ENCODE results near the gene G6PD. TPM values are rescaled to one million over a fixed set of nuclear protein-coding genes. Genes with fewer than 3 reads are reported as not detected.
"Not testable (repeated sequence)": the region's sequence is repeated elsewhere in the genome, so short reads cannot be mapped to it uniquely, and the experiment has no call there.

The G6PD gene
- total RNA-seq, 1 experiment from 2014 or later: 63.7 TPM

DNA sequence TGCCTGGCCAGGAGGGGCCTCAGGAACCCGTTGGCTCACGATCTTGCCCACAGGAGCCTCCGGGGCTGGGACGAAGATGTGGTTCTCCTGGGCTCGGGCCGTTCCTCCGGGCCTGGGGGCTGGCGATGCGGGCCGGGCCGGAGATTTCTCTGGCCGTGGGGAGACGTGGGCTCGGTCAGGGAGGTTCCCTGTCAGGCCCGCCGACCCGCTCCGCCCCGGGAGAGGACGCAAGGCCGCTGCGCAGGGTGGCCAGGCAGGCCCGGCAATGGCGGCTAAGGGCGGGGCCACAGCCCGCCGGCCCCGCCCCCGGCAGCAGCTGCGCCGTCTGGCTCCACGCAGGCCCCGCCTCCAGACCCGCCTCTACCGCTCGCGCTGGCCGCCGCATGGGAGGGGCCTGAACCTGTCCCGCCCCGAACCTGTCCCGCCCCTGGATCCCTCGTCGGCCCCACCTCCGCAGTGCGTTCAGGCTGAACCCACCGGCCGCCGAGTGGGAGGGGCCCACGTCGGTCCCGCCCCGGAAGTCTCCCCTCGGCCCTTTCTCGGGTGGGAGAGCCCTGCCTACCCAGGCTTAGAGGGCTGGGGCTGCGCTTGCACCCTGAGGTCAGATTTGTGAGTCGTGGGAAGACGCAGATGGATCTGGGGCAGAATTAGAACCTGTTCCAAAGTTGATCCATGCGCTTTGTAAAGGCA lies 30.5 kb downstream of the G6PD start, which contains the start of gene FAM3A:
FAM3A (minus strand) TSS at position 267 of the 690 bp plus-strand sequence. CDS start 460 bp downstream, outside the sequence.
- peak; percentile 78 for DNase-seq (ENCODE audit: low read depth)

DNA sequence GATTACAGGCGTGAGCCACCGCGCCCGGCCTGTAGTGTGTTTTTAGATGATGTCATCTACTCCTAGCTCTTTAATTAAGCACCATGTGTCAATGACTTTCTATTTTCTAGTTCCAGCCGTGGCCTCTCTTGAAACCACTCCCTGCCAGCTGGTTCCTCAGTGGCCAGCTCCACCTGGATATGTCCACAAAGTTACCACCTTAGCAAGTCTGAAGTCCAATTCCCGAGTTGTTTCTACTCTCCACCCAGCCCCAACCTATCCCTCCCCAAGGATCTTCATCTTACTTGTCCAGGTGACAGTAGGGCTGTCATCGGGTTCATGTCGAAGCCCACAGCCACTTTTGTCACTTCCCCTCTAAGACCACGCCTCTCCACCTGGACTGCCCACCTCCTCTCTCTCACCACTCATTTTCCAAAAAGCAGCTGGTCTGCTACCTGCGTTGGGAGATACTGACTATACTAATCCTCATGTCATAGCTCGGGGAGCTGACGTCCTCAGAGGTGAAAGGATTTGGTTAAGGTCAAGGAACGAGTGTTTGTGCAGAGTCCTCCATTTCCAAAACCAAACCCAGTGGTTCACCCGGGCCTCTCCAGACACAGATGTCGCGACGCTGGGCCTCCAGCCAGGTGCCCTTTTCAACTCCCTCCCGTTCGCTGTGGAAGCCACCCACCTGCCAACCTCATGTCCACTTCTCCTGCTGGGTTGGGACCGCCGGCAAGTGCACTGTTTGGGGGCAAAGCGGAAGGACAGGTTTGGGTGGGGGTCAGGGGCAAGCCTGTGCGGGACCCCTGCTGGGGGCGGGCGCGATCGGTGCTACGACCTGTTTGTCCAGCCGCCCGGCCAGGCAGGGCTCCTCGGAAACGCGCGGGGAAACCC lies 31.3 kb downstream of the G6PD start:
- DNase-seq (ENCODE audit: low read depth): no peak

DNA sequence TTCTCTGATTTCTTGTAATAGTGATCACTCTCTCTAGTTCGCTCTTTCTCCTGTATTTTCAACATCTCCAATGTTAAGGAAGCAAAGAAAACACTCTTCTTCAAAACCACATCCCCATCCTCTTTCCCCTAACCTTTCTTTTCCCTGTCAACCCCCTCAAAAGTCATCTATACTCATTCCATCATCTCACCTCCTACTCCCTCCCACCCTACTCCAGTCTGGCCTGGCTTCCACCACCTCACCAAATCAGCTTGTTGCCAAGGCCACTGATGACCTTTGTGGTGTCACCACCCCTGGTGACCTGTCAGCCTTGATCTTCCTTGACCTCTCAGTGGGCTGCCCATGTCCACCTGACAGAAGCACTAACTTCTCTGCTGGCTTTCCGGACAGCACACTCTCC lies 32.9 kb downstream of the G6PD start:
- DNase-seq (ENCODE audit: low read depth): no peak

DNA sequence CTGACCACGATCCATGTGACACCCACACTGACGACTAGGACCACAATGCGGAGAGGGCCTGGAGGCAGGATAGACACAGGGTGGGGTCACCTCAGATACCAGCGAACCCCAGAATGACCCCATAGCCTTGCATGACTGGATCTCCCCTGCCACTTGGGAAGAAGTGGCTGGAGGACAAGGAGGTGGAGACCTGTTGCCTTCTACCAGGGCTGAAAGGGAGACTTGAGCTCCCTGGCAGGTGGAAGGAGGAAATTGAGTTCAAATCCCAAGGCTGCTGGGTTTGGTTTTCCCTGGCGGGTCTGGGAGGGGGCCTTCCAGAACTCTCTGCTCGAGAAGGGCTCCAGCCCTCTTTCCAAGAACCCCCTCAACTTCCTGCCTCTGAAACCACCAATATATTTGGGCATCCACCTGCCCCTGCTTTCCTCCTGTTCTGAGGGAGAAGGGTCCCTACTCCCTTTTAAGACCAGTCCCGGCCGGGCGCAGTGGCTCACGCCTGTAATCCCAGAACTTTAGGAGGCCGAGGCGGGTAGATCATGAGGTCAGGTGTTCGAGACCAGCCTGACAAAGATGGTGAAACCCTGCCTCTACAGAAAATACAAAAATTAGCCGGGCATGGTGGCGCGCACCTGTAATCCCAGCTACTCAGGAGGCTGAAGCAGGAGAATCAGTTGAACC lies 33.6 kb downstream of the G6PD start:
- DNase-seq (ENCODE audit: low read depth): no peak

DNA sequence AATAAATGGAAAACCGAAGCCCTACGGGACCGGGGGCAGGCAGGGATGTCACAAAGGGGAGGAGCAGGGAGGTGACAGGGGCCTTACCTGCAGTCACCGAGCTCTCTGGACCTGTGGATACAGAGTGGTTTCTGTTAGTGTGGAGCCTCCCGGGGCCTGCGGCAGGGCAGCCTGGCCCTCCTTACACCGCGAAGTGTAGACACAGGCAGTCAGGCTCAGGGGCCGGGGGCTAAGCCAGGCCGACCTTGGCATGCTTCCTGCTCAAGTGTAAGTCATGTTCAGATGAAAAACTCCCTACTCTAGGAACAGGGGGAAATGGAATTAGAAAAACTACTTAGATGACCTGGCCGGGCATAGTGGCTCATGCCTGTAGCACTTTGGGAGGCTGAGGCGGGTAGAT lies 34.9 kb downstream of the G6PD start:
- DNase-seq (ENCODE audit: low read depth): no peak

DNA sequence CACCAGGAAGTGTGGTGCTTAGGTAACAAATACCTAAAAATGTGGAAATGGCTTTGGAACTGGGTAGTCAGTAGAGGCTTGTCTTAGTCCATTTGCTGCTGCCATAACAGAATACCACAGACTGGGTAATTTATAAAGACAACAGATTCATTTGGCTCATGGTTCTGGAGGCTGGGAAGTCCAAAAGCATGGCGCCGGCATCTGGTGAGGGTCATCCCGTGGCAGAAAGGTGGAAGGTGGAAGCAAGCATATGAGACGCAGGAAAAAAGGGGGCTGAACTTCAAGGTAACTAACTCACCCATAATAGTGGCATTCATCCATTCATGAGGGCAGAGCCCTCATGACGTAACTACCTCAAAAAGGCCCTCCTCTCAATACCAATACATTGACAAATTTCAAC lies 37.2 kb downstream of the G6PD start:
- DNase-seq (ENCODE audit: low read depth): no peak

DNA sequence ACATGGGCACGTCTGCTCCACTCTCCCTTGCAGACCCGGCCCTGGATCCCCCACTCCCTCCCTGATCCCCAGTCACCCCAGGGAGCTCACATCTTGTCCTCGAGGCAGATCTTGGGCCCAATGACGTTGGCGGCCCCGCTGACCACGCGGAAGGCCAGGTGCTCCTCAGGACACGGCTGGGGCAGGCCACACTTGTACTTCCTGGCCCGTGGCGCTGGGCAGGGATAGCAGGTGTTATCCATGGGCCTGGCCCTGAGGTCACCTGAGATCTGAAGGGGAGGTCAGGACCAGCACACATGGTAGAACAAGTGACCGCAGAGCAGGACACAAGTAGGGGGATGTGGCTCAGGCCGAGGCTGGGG lies 38.3 kb downstream of the G6PD start:
- DNase-seq (ENCODE audit: low read depth): no peak

DNA sequence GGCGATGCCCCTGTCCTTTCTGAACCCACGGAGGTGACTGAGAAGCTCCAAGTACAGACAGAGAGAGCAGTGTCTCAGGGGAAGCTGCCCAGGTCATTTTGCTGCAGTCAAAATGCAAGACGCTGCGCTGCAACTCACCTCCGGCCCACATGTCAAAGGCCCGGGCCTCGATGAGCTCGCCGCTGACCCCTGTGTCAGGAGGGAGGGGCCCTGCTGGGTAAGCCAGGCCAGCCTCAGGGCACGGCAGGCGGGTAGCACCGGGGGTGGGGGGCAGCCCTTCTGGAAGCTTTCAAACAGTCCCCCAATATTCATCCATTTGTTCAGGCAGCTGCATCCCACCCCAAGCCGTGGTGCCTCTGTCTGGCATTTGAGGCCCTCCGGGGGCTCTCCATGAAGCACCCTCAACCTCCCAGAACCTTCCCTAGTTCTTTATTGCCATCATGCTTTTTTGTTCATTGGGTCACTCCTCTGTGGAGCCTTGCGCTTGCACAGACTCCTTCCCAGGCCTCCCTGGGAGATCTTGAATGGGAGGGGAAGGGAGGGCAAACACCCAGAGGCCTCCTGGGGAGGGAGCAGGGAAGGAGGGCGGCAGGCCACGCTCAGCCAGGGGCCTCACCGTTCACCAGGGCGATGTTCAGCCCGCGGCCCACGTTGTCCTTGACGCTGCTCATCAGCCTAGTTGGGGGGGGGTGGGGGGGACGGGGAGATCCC lies 38.8 kb downstream of the G6PD start:
- DNase-seq (ENCODE audit: low read depth): no peak

DNA sequence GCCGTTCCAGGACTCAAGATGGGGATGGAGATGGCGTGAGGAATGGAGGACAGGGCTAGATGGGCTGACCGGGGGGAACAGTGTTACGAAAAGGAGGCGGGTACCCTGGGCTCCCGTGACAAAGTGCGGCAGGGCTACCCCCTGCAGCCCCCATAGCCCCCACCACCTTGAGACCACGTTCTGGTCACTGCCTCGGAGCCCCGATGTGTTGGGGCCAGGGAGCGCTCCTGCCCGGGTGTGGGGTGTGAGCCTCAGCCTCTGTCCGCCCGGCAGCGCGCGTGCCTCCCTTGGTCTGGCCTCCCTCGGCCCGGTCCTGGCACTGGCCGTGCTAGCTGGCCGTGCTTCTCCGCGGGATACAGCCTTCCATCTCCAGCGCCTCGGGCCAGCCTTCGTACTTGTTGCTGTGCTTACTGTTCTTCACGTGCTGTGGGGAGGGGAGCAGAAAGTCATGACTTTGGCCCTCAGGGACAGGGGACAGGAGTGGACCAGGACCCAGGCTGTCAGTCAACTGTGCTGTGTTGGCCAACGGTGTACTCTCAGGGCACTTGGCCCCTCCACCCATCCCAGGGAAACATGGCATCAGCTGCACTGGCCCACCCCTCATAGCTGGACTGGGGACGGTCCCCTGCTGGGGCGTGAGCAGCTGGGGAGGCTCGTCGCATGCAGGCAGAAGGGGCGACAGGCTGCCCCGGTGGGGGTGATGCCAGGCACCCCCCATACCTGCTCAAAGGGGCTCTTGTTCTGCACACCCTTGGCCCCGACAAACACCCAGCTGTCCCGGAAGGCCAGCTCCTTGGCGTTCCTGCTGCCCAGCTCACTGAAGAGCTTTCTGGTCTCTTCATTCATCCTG lies 39.9 kb downstream of the G6PD start:
- no peak for DNase-seq (ENCODE audit: low read depth)

DNA sequence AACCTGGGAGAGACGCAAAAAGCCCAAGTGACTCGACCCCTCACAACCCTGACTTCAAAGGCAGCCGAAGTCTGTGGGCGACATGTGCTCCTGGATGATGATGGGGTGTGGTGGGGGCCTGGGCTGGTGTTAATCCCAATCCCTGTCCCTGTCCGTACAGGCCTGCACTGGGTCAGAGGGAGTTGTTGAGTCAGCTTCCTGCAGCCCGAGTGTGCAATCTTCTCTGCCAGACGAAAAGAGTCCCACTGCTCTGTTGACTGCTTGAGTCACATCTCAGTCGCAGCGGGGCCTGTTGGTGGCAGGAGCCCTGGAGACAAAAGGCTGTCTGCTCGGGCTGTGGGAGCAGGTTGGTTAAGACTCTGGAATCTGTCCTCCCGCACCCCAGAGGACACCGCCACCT lies 40.9 kb downstream of the G6PD start:
- peak; percentile 68 for DNase-seq (ENCODE audit: low read depth)

DNA sequence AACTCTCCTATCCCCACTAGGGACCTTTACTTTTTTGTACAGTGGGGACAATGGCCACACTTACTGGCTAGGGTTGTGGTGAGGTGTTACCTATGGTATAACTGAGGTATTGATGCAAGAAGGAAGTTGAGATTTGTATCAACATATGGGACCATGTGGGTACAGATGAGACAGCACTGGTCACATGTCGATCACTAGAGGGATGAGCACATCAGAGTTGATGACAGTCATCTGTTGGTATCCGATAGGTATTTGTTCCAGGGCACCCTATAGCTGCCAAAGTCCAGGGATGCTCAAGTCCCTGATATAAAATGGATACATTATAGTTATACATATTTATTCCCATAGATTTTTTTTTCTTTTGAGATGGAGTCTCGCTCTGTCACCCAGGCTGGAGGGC lies 43.7 kb downstream of the G6PD start:
- no peak for DNase-seq (ENCODE audit: low read depth)

DNA sequence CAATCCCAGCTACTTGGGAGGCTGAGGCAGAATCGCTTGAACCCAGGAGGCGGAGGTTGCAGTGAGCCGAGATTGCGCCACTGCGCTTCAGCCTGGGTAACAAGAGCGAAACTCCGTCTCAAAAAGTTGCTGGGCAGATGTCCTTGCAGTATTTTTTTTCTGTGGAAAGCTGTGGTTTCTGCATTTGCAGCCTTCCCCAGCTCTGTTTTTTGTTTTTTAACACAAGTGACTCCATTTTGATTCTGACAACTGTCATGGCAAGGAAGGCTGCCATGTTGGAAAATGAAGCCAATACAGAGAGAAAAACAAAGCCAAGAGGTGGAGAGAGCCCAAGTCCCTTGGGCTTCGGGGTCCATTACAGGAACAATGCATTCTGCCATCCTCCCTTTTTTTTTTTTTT lies 44.5 kb downstream of the G6PD start:
- no peak for DNase-seq (ENCODE audit: low read depth)

DNA sequence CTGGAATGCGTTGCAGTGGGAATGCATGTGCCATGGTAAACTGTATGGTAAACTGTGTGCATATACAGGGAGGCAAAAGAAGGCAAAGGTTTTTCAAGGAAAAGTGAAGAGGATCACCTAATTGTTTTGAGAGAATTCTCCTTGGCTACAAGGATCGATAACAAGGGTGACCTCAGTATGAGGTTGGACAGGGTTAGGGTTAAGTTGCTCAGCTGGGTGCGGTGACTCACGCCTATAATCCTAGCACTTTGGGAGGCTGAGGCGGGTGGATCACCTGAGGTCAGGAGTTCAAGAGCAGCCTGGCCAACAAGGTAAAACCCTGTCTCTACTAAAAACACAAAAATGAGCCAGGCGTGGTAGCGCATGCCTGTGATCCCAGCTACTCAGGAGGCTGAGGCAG lies 45.2 kb downstream of the G6PD start:
- not testable (repeated sequence) for DNase-seq (ENCODE audit: low read depth)

DNA sequence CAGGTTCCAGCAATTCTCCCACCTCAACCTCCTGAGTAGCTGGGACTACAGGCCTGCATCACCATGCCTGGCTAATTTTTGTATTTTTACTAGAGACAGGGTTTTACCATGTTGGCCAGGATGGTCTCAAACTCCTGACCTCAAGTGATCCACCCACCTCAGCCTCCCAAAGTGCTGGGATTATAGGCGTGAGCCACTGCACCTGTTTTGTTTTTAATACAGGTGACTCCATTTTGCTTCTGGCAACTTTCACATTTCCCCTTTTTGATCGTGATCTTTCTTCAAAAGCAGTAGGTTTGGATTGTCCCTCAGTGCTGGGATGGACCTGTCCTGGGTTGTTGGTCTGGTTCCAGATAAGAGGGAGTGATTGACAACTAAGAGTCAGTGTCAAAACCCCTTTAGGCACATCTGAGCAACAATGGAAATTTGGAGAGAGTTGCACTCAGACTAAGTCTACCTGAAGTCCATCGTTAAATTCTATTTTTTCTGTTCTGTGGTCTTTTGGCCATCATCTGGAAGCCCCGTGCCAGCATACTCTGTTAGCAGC lies 50.0 kb downstream of the G6PD start:
- DNase-seq (ENCODE audit: low read depth): not testable (repeated sequence)

DNA sequence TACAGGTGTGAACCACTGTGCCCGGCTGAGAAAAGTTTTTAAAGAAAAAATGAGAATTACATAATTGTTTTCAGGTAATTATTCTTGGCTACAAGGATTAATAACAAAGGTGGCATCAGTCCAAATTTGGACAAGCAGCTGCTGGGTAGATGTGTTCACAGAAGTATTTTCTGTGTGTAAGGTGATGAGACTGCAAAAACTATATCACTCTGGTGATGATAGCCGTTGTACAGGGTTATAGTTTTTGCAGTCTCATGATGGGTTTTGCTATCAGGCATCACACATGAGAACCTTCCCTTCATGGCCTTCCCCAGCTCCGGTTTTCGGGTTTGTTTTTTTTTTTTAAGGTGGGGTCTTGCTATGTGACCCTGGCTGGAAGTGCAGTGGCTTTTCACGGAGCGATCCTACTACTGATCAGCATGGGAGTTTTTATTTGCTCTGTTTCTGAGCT lies 51.1 kb downstream of the G6PD start:
- no peak for DNase-seq (ENCODE audit: low read depth)

DNA sequence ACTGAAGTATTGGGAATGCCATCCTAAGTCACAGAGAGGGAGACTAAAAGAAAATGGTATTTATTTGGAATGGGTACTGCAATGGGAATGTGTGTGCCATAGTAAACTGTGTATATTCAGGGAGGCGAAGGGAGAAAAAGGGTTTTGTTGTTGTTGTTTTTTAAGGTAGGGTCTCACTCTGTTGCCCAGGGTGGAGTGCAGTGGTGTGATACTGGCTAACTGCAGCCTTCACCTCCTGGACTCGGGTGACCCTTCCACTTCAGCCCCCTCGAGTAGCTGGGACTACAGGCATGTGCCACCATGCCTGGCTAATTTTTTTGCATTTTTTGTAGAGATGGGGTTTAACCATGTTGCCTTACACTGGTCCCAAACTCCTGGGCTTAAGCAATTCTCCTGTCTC lies 51.9 kb downstream of the G6PD start:
- no peak for DNase-seq (ENCODE audit: low read depth)

DNA sequence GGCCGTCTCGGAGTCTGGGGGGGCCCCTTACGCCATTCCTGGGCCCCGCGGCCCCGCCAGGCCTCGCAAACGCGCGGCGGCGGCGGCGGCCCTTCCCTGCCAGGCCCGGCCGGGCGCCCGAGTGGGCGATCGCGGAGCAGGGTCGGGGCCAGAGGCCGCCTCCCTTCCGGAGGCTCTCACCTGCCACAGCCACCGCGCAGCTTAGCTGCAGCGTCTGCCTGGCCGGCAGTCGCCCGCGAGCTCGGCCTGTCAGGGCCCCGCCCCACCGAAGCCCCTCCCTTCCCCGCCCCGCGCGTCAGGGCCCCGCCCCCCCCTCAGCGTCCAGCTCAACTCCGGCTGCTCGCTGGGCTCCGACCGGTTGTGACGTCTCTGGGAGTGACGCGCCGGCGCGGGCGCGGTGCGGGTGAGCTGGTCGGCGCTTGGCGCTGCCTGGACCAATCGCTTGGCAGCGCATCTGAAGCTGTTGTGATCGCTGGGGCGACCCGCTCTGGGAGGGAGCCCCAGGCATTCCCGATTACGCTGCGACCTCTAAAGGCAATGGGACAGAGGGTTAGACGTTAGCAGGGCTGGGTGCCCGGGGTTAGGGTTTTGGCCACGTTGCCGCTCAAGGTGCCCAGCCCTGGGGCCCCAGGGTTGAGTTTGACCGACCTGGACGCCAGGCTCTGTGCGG lies 56.1 kb downstream of the G6PD start, which contains the start of gene SLC10A3:
SLC10A3 (minus strand) TSS at position 216 of the 670 bp plus-strand sequence. CDS start 1,689 bp downstream, outside the sequence.
- DNase-seq (ENCODE audit: low read depth): peak; percentile 91

DNA sequence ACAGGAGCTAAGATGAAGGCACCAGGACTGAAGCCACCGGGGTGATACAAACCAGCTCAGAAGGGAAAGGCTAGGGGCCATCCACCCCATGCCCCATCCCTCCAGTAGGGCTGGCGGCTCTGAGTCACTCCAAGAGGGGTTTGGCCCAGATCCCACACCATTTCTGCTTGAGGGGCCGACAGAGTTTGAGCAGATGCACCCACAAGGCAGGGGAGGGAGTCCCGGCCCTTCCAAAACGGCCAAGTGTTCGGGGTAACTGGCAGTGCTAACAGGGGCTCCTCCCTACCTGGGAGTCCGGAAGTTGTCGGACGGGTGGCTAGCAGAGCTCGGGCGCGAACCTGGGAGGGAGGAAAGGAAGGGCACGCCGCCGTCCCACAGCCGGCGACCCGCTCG lies 56.6 kb downstream of the G6PD start:
- peak; percentile 55 for DNase-seq (ENCODE audit: low read depth)

DNA sequence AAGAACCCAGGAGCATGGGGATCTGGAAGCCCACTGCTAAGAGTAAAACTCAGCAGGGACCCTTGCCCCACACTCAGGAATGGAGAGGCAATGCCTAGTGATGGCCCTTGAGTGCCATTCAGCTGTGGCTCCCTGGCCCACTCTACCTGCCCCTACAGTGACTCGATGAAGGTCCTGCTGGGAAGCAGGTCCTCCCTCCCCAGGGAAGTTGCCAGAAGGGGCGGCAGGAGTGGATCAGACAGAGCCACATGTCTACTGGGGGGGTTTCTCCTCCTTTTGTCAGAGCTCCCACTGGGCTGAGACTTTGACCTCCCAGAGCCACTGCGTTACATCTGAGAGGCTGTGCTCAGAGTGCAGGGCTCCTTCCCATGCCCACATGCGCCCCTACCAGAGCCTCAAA lies 57.5 kb downstream of the G6PD start:
- DNase-seq (ENCODE audit: low read depth): no peak

Data from HT1080 (cell line).